Measurements from ENCODE around the gene TP53BP1. TPM values are rescaled to one million over a fixed set of nuclear protein-coding genes. Genes with fewer than 3 reads are reported as not detected.

The TP53BP1 gene
- total RNA-seq, 1 donor from 2014 or later = 34.6 TPM

DNA sequence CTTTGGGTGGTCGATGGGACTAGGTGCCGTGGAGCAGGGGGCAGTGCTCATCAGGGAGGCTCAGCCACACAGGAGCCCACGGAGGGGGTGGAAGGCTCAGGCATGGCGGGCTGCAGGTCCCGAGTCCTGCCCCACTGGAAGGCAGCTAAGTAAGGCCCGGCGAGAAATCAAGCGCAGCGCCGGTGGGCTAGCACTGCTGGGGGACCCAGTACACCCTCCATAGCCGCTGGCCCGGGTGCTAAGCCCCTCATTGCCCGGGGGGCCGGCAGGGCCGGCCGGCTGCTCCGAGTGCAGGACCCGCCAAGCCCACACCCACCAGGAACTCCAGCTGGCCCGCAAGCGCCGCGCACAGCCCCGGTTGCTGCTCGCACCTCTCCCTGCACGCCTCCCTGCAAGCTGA is 19.1 kb downstream of the TP53BP1 start:
- intact Hi-C loops (cut with DNase I) = no loop called here
- TF ChIP-seq, protein P1, sequence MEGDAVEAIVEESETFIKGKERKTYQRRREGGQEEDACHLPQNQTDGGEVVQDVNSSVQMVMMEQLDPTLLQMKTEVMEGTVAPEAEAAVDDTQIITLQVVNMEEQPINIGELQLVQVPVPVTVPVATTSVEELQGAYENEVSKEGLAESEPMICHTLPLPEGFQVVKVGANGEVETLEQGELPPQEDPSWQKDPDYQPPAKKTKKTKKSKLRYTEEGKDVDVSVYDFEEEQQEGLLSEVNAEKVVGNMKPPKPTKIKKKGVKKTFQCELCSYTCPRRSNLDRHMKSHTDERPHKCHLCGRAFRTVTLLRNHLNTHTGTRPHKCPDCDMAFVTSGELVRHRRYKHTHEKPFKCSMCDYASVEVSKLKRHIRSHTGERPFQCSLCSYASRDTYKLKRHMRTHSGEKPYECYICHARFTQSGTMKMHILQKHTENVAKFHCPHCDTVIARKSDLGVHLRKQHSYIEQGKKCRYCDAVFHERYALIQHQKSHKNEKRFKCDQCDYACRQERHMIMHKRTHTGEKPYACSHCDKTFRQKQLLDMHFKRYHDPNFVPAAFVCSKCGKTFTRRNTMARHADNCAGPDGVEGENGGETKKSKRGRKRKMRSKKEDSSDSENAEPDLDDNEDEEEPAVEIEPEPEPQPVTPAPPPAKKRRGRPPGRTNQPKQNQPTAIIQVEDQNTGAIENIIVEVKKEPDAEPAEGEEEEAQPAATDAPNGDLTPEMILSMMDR (IDR thresholded peaks at IDR 0.05) = no peak
- peaks cover 74 to 88% of the 10 kb centered on the region in 2 donors for H3K36me3 ChIP-seq
- DNase-seq (ENCODE audit: low spot score in 2 of 2) = no peak
- H3K4me1 ChIP-seq = no peaks in the 10 kb centered on the region
- no peak overlapping the region for H3K4me3 ChIP-seq
- no peaks in the 10 kb centered on the region for H3K27me3 ChIP-seq
- H3K27ac ChIP-seq = no peak overlapping the region
- H3K9me3 ChIP-seq = no peaks in the 10 kb centered on the region

DNA sequence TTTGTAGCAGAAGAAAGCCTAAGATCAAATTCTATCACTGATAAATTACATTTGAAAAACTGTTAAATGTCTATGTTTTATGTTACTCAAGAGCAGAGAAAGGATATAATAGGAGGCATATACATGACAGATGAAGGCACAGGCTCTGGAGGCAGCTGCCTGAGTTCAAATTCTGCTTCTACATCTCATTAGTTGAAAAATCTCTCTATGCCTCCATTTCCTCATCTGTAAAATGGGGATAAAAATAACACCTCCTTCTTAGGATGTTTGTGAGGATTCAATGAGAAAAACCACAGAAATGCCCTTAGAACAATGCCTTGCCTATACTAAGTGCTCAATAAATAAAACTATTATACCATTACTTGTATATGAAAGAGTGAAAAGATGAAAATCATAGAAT is 21.0 kb downstream of the TP53BP1 start:
- Histone ChIP-seq H3K27ac (no peak overlapping the region), H3K4me3 (no peak overlapping the region), H3K4me1 (no peaks in the 10 kb centered on the region), H3K36me3 (peaks cover 58 to 86% of the 10 kb centered on the region in 2 donors), H3K9me3 (no peaks in the 10 kb centered on the region), H3K27me3 (no peaks in the 10 kb centered on the region)
- DNase-seq (ENCODE audit: low spot score in 2 of 2) = no peak
- TF ChIP-seq, protein P1 (IDR thresholded peaks at IDR 0.05) = no peak
- intact Hi-C loops (cut with DNase I) = no loop called here

DNA sequence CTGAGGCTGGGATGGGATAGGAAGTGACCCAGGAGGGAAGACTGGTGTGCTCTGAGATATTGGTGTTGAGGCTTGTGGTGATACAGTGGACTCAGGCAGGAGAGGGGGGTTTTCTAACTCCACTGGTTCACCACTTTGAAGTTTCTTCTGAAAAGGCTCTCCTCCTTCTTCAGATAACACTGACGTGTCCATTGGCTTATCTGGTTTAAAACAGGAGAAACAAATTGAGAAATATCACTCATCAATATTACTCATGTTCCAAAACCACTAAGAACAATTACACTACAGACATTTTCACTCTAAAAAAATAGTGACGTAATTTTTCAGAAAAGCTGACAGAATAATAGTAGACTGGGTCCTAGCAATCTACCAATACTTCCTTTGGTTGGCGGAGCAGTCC is 23.1 kb downstream of the TP53BP1 start:
- intact Hi-C loops (cut with DNase I) = no loop called here
- no peaks in the 10 kb centered on the region for H3K9me3 ChIP-seq
- no peak for DNase-seq (ENCODE audit: low spot score in 2 of 2)
- no peak overlapping the region for H3K27ac ChIP-seq
- H3K27me3 ChIP-seq = no peaks in the 10 kb centered on the region
- H3K36me3 ChIP-seq = peaks cover 39 to 70% of the 10 kb centered on the region in 2 donors
- H3K4me1 ChIP-seq = no peaks in the 10 kb centered on the region
- no peak overlapping the region for H3K4me3 ChIP-seq
- TF ChIP-seq, protein P1 (IDR thresholded peaks at IDR 0.05) = no peak

DNA sequence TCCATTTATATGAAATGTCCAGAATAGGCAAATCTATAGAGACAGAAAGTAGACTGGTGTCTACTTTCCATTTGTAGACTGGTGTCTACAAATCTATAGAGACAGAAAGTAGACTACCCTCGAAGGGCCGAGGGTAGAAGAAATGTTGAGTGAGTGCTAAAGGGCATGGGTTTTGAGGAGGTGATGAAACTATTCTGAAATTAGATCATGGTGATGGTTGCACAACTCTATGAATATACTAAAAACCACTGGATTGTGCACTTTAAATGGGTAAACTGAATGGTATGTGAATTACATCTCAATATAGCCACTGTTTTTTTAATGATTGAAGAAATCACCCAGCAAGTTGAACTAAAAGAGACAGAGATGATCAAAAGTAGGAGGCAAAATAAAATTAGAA is 27.9 kb downstream of the TP53BP1 start:
- no peak for DNase-seq (ENCODE audit: low spot score in 2 of 2)
- intact Hi-C loops (cut with DNase I) = no loop called here
- Histone ChIP-seq H3K27me3 (no peaks in the 10 kb centered on the region), H3K27ac (no peak overlapping the region), H3K4me3 (no peak overlapping the region), H3K9me3 (no peaks in the 10 kb centered on the region), H3K4me1 (no peaks in the 10 kb centered on the region), H3K36me3 (peaks cover 21 to 43% of the 10 kb centered on the region in 2 donors)
- TF ChIP-seq, protein P1 (IDR thresholded peaks at IDR 0.05) = no peak

DNA sequence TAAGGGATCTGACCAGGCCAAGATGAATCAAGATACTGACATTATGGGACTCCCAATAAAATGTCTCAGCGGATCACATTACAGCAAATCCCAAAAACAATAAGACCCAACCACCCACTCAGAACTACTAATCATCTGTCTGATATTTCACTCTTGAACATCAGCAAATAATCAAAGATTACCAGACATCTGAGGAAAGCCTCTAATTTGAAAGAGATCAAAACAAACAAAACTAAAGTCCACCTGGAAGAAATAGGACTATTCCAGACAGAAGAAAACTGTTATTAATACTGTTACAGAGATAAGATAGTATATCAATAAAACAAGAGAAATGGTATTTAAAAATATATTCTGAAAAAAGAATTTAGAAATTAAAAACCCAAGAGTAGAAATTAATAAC is 29.0 kb downstream of the TP53BP1 start:
- H3K4me1 ChIP-seq = no peaks in the 10 kb centered on the region
- TF ChIP-seq, protein P1 (IDR thresholded peaks at IDR 0.05) = no peak
- peaks cover 12 to 32% of the 10 kb centered on the region in 2 donors for H3K36me3 ChIP-seq
- no peak for DNase-seq (ENCODE audit: low spot score in 2 of 2)
- no peak overlapping the region for H3K4me3 ChIP-seq
- intact Hi-C loops (cut with DNase I) = no loop called here
- no peaks in the 10 kb centered on the region for H3K9me3 ChIP-seq
- H3K27me3 ChIP-seq = no peaks in the 10 kb centered on the region
- no peak overlapping the region for H3K27ac ChIP-seq

DNA sequence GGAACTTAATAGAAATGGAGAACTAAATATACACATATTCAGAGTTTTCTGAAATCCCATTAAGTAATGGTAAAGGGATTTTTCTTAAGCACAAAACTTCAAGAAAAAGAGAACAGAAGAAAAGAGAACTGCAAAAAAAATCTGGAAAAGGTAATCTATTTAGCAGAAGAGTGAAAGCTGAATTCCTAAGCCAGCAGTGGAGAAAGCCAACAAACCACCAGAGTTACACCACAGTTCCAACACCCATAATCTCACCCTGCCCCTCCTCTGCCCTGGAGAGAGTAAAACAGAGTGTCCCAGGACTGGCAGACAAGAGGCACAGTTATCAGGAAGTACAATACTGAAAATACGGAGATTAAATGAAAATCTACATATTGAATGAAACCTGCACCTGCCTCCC is 29.4 kb downstream of the TP53BP1 start:
- intact Hi-C loops (cut with DNase I) = no loop called here
- peaks cover 11 to 31% of the 10 kb centered on the region in 2 donors for H3K36me3 ChIP-seq

More for the DNA sequence above, 29.4 kb downstream of the TP53BP1 start:
- H3K27ac ChIP-seq = no peak overlapping the region
- TF ChIP-seq, protein P1 (IDR thresholded peaks at IDR 0.05) = no peak
- no peak for DNase-seq (ENCODE audit: low spot score in 2 of 2)
- H3K9me3 ChIP-seq = no peaks in the 10 kb centered on the region
- no peaks in the 10 kb centered on the region for H3K4me1 ChIP-seq
- H3K4me3 ChIP-seq = no peak overlapping the region
- no peaks in the 10 kb centered on the region for H3K27me3 ChIP-seq
